HepG2 (cell line): Measurements from ENCODE around the gene TBC1D10A. TPM values are rescaled to one million over a fixed set of nuclear protein-coding genes. Genes with fewer than 3 reads are reported as not detected.

Experiments used
- ATAC-seq: fragments of 200-7000 bp; cut with Tn5 transposase; 3 replicates; pipeline ENCODE4 v1.9.1; 2020; ENCODE audit warnings: mild to moderate bottlenecking, moderate library complexity
- BruUV-seq: library from RNA; stranded (reverse); fragments of 400-500 nt; replicated peaks from 2 replicates; lab custom pipeline; 2021; lab: Mats Ljungman, UMichigan
- CTCF ChIA-PET: fragments of 300-600 bp; formaldehyde crosslinking; extraction: SDS; loops from one replicate; lab custom pipeline; 2021; ENCODE audit warnings: low total read pairs, inconsistent platforms, low intra/inter-chr PET ratio; lab: Yijun Ruan, JAX
- POLR2A ChIA-PET: fragments of 350-600 bp; sonication (Branson Sonifier 250); formaldehyde crosslinking; loops from one replicate; lab custom pipeline; 2020; ENCODE audit warnings: antibody characterized with exemption, inconsistent platforms; lab: Yijun Ruan, JAX
- DNase-seq: peaks from one replicate; pipeline ENCODE4 v3.0.0-alpha.2; 2015; ENCODE audit warnings: low spot score
- FAIRE-seq: peaks from 3 replicates; lab custom pipeline; 2011; peaks lifted over from hg19 to GRCh38; lab: Jason Lieb, UNC
- H2AFZ ChIP-seq: one replicate; pipeline ENCODE4 v1.6.1; 2011; ENCODE audit warnings: low read length, inconsistent platforms
- H3K27ac ChIP-seq: fragments of 300-600 bp; 3 replicates; pipeline ENCODE4 v1.8.0; 2011; ENCODE audit warnings: mixed run types, mild to moderate bottlenecking, mixed read lengths, low read length, inconsistent platforms; ENCODE audit not compliant: insufficient read depth; ENCODE audit errors: extremely low read length
- H3K27me3 ChIP-seq, 2 experiments: fragments of 200-600 bp in 1 of 2; 2 replicates in 1 of 2; 3 replicates in 1 of 2; pipeline versions ENCODE4 v1.6.0 to v1.8.0; 2011; ENCODE audit warnings: low read length in 2 of 2, mild to moderate bottlenecking in 2 of 2, moderate library complexity in 2 of 2, inconsistent platforms in 1 of 2; ENCODE audit not compliant: insufficient read depth in 2 of 2, control insufficient read depth in 1 of 2
- H3K36me3 ChIP-seq, 2 experiments: fragments of 200-600 bp in 1 of 2; replicated peaks in 1 of 2; 2 replicates in 1 of 2; 3 replicates in 1 of 2; pipeline versions ENCODE4 v1.5.1 to v1.8.0; 2011; ENCODE audit warnings: low read length in 2 of 2, inconsistent platforms in 1 of 2; ENCODE audit not compliant: insufficient read depth in 2 of 2, control insufficient read depth in 1 of 2
- H3K4me1 ChIP-seq: 2 replicates; pipeline ENCODE4 v1.5.1; 2012; ENCODE audit warnings: low read length, inconsistent platforms; ENCODE audit not compliant: insufficient read depth
- H3K4me2 ChIP-seq: 2 replicates; pipeline ENCODE4 v1.6.0; 2011; ENCODE audit warnings: low read depth, low read length, inconsistent platforms
- H3K4me3 ChIP-seq, 3 experiments: fragments of 200-600 bp in 1 of 3; sonication (generic), shearing (Covaris generic) in 1 of 3; replicated peaks in 1 of 3; 2 replicates each; pipeline ENCODE4 v1.5.1; 2011 to 2016; ENCODE audit warnings: low read length in 3 of 3, inconsistent platforms in 2 of 3, low read depth in 2 of 3, mild to moderate bottlenecking in 2 of 3, control low read depth in 1 of 3, mixed read lengths in 1 of 3; ENCODE audit not compliant: insufficient read depth in 1 of 3
- H3K79me2 ChIP-seq: one replicate; pipeline ENCODE4 v1.6.1; 2011; ENCODE audit warnings: low read length, inconsistent platforms; ENCODE audit not compliant: insufficient read depth
- H3K9ac ChIP-seq: 2 replicates; pipeline ENCODE4 v1.6.0; 2011; ENCODE audit warnings: mild to moderate bottlenecking, low read depth, low read length, inconsistent platforms; ENCODE audit not compliant: insufficient read depth
- H3K9me3 ChIP-seq: 2 replicates; pipeline ENCODE4 v1.5.1; 2012; ENCODE audit warnings: mild to moderate bottlenecking, low read length
- H4K20me1 ChIP-seq: 2 replicates; pipeline ENCODE4 v1.6.0; 2011; ENCODE audit warnings: inconsistent platforms, mild to moderate bottlenecking, low read length, moderate library complexity; ENCODE audit not compliant: insufficient read depth
- HNRNPL ChIP-seq: fragments of 200-400 bp; formaldehyde crosslinking; IDR thresholded peaks from 2 replicates; pipeline ENCODE4 v1.6.1; 2017; ENCODE audit warnings: mild to moderate bottlenecking, low read depth, low read length
- NFATC3 ChIP-seq: sonication (generic); formaldehyde crosslinking; IDR thresholded peaks from 2 replicates; pipeline ENCODE4 v1.5.1; 2020; ENCODE audit warnings: mild to moderate bottlenecking, missing genetic modification reagents
- NR2F6 ChIP-seq, 2 experiments: IDR thresholded peaks; 2 replicates each; pipeline ENCODE4 v1.6.1; 2016; ENCODE audit warnings: antibody characterized with exemption in 1 of 2, mild to moderate bottlenecking in 1 of 2
- PATZ1 ChIP-seq: sonication (generic); formaldehyde crosslinking; IDR thresholded peaks from 2 replicates; pipeline ENCODE4 v1.4.0; 2020; ENCODE audit warnings: missing genetic modification reagents
- RARA ChIP-seq: IDR thresholded peaks from 2 replicates; pipeline ENCODE4 v1.6.1; 2016; ENCODE audit warnings: missing genetic modification reagents, missing compliant biosample characterization
- ZNF280B ChIP-seq: sonication (generic); formaldehyde crosslinking; IDR thresholded peaks from 2 replicates; pipeline ENCODE4 v1.5.0; 2020; ENCODE audit warnings: missing genetic modification reagents, mild to moderate bottlenecking, borderline replicate concordance
- ZNF343 ChIP-seq: sonication (generic); formaldehyde crosslinking; IDR thresholded peaks from 2 replicates; pipeline ENCODE4 v1.4.0; 2020; ENCODE audit warnings: mild to moderate bottlenecking, missing genetic modification reagents
- WGBS: methylation state at CpG from one replicate; pipeline ENCODE4 v1.1.6; 2017; ENCODE audit warnings: low lambda C conversion rate; 5-methylcytosine and 5-hydroxymethylcytosine counted together
- in situ Hi-C: cut with HindIII; loops from 2 replicates; pipeline ENCODE4 v1.10.0; 2017; ENCODE audit warnings: low pct_unique_long_range_greater_than_20kb; ENCODE audit not compliant: extremely low pct_ligation_motif_present
- intact Hi-C: fragments of 100-400 bp; cut with micrococcal nuclease; formaldehyde crosslinking; loops from one replicate; pipeline ENCODE4 v1.10.0; 2022; ENCODE audit not compliant: unreplicated experiment
- polyA plus RNA-seq, 8 experiments: library from polyadenylated mRNA; depleted of rRNA in 3 of 8; stranded (reverse) in 7 of 8; unstranded in 1 of 8; fragments of >200 nt; fragmentation: Illumina TruSeq in 4 of 8; extraction: Trizol in 4 of 8; gene quantifications; 2 replicates each; pipeline versions ENCODE4 v1.2.1 to v1.2.3, GENCODE V29; 2011 to 2016; ENCODE audit warnings: low read depth in 4 of 8, missing spikeins in 1 of 8, mixed read lengths in 1 of 8; ENCODE audit not compliant: insufficient read depth in 1 of 8
- total RNA-seq, 5 experiments: library from RNA; depleted of rRNA; stranded (reverse); fragments of >200 nt; fragmentation: Illumina TruSeq; extraction: Trizol; gene quantifications; 2 replicates each; pipeline ENCODE4 v1.2.3, GENCODE V29; 2016; ENCODE audit warnings: low read depth in 1 of 5

TBC1D10A gene
- total and polyA plus RNA-seq, 2 of the 13 experiments (the other 11 are each of a cell fraction or from before 2014, with no cell fraction given), result 4.2 to 4.9 TPM

- 37% methylated on average over 7 of the region's 12 CpGs for WGBS
- Histone ChIP-seq H3K79me2 (no peaks in the 10 kb centered on the region), H4K20me1 (no peaks in the 10 kb centered on the region), H3K4me3 (peak overlapping the region in 2 of 3 experiments; percentile 49 to 67; a peak in 5 of 6 replicates), H3K4me1 (peaks cover 63% of the 10 kb centered on the region), H3K36me3 (no peaks in the 10 kb centered on the region), H3K4me2 (peak overlapping the region; percentile 74), H3K9me3 (no peaks in the 10 kb centered on the region), H2AFZ (no peak overlapping the region), H3K27ac (no peak overlapping the region), H3K27me3 (no peaks in the 10 kb centered on the region), H3K9ac (no peak overlapping the region)
- ATAC-seq (no peak), FAIRE-seq (no peak), DNase-seq (no peak)
- ChIA-PET POLR2A (interaction anchor here (0.6 to 1.1 kb wide), 3 partner anchors 13 to 66 kb away, joined by 3 read pairs; no protein-coding TSS in a partner anchor), CTCF (no interaction called here)
- no TSS peak for BruUV-seq
- intact Hi-C loops (no loop called here), in situ Hi-C loops (no loop called here)
- TF ChIP-seq ZNF343 (CRISPR knock-in tag), result no peak
- 0 out of 2 replicates have a peak, but pooled peaks have one; percentile 47 for TF ChIP-seq HNRNPL
- TF ChIP-seq PATZ1 (CRISPR knock-in tag), result 0 out of 2 replicates have a peak, but pooled peaks have one; percentile 40
- TF ChIP-seq RARA (CRISPR knock-in tag), result 0 out of 2 replicates have a peak, but pooled peaks have one; percentile 7
- no peak for TF ChIP-seq NR2F6 (IDR thresholded peaks at IDR 0.05)
- no peak for TF ChIP-seq NR2F6 (CRISPR knock-in tag; IDR thresholded peaks at IDR 0.05)
- TF ChIP-seq NFATC3, result no peak
- no peak for TF ChIP-seq ZNF280B (CRISPR knock-in tag)
Observed at GRCh38 chr22:30247974-30248373, 78.8 kb downstream of the TBC1D10A start.
